ENCODE data around the gene COL11A1. TPM values are rescaled to one million over a fixed set of nuclear protein-coding genes. Genes with fewer than 3 reads are reported as not detected.

Gene COL11A1
- total RNA-seq, 4 donors from 2014 or later: 0.34 to 3.7 (median 1.8) TPM

GRCh38 chr1:102896771-102897170 is 211.6 kb downstream of the COL11A1 start:
- DNase-seq (ENCODE audit: low spot score in 2 of 2): no peak
- 69 to 88% methylated on average over 2 of the region's 2 CpGs for WGBS, 2 donors
- TF ChIP-seq, protein P1, sequence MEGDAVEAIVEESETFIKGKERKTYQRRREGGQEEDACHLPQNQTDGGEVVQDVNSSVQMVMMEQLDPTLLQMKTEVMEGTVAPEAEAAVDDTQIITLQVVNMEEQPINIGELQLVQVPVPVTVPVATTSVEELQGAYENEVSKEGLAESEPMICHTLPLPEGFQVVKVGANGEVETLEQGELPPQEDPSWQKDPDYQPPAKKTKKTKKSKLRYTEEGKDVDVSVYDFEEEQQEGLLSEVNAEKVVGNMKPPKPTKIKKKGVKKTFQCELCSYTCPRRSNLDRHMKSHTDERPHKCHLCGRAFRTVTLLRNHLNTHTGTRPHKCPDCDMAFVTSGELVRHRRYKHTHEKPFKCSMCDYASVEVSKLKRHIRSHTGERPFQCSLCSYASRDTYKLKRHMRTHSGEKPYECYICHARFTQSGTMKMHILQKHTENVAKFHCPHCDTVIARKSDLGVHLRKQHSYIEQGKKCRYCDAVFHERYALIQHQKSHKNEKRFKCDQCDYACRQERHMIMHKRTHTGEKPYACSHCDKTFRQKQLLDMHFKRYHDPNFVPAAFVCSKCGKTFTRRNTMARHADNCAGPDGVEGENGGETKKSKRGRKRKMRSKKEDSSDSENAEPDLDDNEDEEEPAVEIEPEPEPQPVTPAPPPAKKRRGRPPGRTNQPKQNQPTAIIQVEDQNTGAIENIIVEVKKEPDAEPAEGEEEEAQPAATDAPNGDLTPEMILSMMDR (IDR thresholded peaks at IDR 0.05): no peak
- TF ChIP-seq POLR2A (IDR thresholded peaks at IDR 0.05): no peak
- intact Hi-C loops (cut with DNase I; ENCODE audit: low total_unique reads): no loop called here
- H3K4me3 ChIP-seq (ENCODE audit: low read depth, poor library complexity, severe bottlenecking): no peak overlapping the region

- intact Hi-C loops (cut with DNase I; ENCODE audit: low total_unique reads): no loop called here
- TF ChIP-seq, protein P1 (IDR thresholded peaks at IDR 0.05): no peak
- TF ChIP-seq POLR2A (IDR thresholded peaks at IDR 0.05): no peak
- 65 to 67% methylated on average over 5 of the region's 5 CpGs for WGBS, 2 donors
- no peak overlapping the region for H3K4me3 ChIP-seq (ENCODE audit: low read depth, poor library complexity, severe bottlenecking)
- DNase-seq (ENCODE audit: low spot score in 2 of 2): no peak
These were observed 212.0 kb downstream of the COL11A1 start for GRCh38 chr1:102896286-102896685.

- WGBS, 2 donors: 80 to 84% methylated on average over 4 of the region's 4 CpGs
- DNase-seq (ENCODE audit: low spot score in 2 of 2): no peak
- no peak overlapping the region for H3K4me3 ChIP-seq (ENCODE audit: low read depth, poor library complexity, severe bottlenecking)
- intact Hi-C loops (cut with DNase I; ENCODE audit: low total_unique reads): no loop called here
- no peak for TF ChIP-seq POLR2A (IDR thresholded peaks at IDR 0.05)
- TF ChIP-seq, protein P1 (IDR thresholded peaks at IDR 0.05): no peak
These were observed 216.3 kb downstream of the COL11A1 start for GRCh38 chr1:102891868-102892625.

GRCh38 chr1:102886638-102887037 is 221.7 kb downstream of the COL11A1 start:
- intact Hi-C loops (cut with DNase I; ENCODE audit: low total_unique reads): no loop called here
- DNase-seq (ENCODE audit: low spot score in 2 of 2): no peak
- TF ChIP-seq POLR2A (IDR thresholded peaks at IDR 0.05): no peak
- TF ChIP-seq, protein P1 (IDR thresholded peaks at IDR 0.05): no peak
- 55 to 59% methylated on average over 4 of the region's 4 CpGs for WGBS, 2 donors
- H3K4me3 ChIP-seq (ENCODE audit: low read depth, poor library complexity, severe bottlenecking): no peak overlapping the region

DNA sequence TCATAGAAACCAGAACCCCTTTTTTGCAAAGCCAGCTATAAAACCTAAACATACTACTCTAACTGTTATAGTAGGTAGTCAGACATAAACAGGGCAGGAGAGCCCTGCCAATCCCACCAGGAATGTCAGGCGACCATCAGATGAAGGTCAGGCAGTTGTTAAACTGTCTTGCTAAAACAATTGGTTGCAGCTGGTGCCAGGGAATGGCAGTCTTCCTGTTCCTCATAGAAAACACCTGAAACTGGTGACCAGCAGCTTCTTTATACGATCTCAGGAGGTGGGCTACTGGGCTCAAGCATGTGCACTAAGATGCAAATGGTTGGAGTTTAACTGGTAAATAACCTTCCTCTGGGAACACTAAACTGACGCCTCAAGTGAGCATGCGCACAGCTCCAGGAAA is 224.1 kb downstream of the COL11A1 start:
- no peak for DNase-seq (ENCODE audit: low spot score in 2 of 2)
- 64 to 70% methylated on average over 4 of the region's 4 CpGs for WGBS, 2 donors
- H3K4me3 ChIP-seq (ENCODE audit: low read depth, poor library complexity, severe bottlenecking): no peak overlapping the region
- TF ChIP-seq POLR2A (IDR thresholded peaks at IDR 0.05): no peak
- TF ChIP-seq, protein P1 (IDR thresholded peaks at IDR 0.05): no peak
- intact Hi-C loops (cut with DNase I; ENCODE audit: low total_unique reads): no loop called here
